Stimulated activated CD4-positive, alpha-beta T cell treated with anti-CD3 and anti-CD28 coated beads, Interleukin-1b, Interleukin-23, amount 100 ng/mL, for 24 hours (primary cell): ENCODE data around the gene MDGA2.

Experiments
- DNase-seq, 4 experiments: peaks; one replicate each; pipeline ENCODE4 v3.0.0-alpha.2; 2020; ENCODE audit warnings: low read depth in 4 of 4, low spot score in 1 of 4

The MDGA2 gene

DNA sequence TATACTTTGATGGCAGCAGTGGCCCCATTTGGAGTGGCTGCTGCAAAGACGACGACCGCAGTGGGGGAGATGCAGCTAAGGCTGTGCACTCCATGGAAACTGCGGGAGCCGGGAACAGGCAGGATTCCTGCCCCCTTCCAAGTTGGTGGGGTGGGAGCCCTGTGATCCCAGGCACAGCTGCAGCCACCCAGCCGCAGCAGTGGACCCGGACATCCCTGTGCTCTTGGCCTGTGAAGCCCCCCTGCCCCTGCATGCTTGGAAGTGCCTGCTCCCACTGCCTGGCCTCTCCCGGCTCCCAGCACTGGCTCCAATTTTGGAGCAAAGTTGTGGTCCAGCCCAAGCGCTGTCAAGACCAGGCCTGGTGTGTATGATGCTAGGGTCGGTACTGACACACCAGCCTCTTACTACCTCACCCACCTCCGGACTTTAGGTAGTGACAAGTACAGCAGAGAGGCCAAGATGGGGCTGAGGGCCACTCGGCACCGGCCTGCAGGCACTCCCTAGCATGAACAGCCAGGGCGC, 521.1 kb downstream of the MDGA2 start:
- no peak for DNase-seq

- DNase-seq = no peak
Observed at GRCh38 chr14:47153746-47154145, 521.7 kb downstream of the MDGA2 start.

DNA sequence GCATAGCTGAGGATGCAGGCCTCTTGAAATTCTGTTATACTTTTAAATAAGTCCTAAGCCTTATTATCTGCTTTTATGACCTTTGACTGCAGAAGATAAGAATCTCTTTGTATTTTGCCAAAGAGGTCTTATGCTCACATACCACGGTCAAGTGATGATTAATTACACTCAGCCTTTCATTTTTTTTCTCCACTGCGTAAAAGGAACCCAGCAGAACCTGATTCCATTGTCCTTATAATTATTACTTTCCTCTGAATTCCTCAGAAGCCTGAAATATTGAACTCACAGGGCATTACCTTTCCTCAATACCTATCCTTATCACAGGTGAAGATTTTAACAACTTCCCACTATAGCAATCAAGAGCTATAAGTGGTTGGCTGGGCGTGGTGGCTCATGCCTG, 525.1 kb downstream of the MDGA2 start:
- no peak for DNase-seq

- no peak for DNase-seq
Observed at GRCh38 chr14:47149326-47149725, 526.1 kb downstream of the MDGA2 start.

- no peak for DNase-seq
Observed at GRCh38 chr14:47148686-47149085, 526.7 kb downstream of the MDGA2 start.

DNA sequence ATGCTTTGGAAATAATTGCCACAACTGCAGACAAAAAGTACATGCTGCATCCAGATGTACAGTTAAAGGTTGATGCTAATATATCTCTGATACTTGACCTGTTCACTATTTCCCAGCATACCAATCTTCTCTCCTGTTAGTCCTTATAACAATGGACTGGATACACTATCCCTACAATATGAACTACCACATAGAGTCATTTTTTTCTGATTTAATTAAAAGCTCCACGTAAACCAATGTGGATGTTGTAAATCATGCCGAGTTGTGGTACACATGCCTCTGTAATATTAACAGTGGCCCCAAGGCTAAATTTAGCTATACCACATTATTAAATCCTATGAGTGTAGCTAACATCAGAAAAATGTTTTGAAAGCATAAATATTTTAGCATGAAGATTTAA, 554.8 kb downstream of the MDGA2 start:
- no peak for DNase-seq

GRCh38 chr14:47103771-47104170, 571.6 kb downstream of the MDGA2 start:
- no peak for DNase-seq

GRCh38 chr14:47102472-47102871, 572.9 kb downstream of the MDGA2 start:
- no peak for DNase-seq

DNA sequence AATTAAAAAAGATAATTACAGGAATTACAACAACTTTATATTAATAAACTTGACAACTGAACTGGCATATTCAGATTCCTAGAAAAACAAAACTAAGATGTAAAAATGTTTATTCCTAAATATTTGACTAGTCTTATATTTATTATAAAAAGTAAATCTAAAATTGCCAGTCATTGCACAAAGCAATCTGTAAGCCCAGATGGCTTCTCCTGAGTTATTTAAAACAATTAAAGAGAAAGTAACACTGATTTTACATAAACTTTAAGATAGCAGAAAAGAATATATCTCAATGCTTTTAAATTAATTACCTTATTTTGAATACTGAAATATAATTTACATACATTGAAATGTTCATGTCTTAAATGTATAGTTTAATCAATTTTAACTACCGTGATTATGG, 589.7 kb downstream of the MDGA2 start:
- no peak for DNase-seq

GRCh38 chr14:47065326-47065725, 610.1 kb downstream of the MDGA2 start:
- no peak for DNase-seq

DNA sequence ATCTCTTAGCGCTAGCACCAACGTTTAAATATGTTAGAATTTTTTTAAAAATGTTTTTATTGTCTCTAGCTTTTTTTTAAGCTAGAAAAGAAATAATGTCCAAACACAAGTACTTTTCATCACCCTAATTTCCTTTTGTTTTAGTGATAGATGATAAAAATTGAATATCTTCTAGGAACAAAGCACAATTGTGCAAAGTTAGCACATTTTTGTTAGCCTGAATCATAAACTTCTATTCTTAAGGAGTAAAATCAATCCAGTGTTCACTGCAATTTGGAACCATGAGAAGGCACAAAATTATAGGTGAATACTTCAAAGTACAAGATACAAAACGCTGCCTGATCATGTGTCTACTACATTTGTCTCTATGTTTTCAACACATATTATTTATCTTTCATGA, 615.4 kb downstream of the MDGA2 start:
- DNase-seq = no peak

DNA sequence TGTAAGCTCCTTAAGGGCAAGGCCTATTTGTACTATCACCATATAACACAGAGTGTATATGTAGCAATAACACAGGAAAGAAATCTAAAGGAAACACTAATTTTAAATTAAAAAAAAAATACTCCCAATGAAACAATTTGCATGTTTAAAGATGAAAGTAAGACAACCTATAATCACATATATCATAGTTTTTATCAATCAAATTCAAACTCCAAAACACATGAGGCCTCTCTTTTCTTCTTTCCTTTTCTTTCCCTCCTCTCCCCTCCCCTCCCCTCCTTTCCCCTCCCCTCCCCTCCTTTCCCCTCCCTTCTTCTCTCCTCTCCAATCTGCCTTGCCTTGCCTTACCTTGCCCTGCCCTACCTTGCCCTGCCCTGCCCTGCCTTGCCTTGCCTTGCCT, 618.0 kb downstream of the MDGA2 start:
- DNase-seq = no peak

GRCh38 chr14:47044841-47045240, 630.6 kb downstream of the MDGA2 start:
- DNase-seq = no peak

GRCh38 chr14:47040550-47040949, 634.9 kb downstream of the MDGA2 start:
- DNase-seq = no peak

GRCh38 chr14:47039336-47039735, 636.1 kb downstream of the MDGA2 start:
- no peak for DNase-seq

DNA sequence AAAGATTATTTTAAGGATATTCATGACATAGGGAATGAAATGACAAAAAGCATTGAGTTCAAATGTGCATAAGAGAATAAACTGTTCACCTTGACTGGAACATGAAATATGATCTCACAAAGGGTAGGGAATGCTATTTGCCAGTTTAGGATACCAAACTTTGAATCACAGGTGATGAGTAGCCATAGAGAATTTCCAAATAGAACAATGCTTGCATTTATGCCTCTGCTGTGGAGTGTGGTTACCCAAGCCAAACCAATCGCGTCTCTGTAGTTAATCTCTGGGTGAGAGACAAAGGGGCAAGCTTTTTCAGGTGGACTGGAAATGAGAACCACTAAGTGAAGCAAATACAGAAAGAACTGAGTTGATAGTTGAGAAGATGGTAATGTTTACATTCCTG, 652.7 kb downstream of the MDGA2 start:
- DNase-seq = no peak

GRCh38 chr14:47020500-47020899, 654.9 kb downstream of the MDGA2 start:
- no peak for DNase-seq

DNA sequence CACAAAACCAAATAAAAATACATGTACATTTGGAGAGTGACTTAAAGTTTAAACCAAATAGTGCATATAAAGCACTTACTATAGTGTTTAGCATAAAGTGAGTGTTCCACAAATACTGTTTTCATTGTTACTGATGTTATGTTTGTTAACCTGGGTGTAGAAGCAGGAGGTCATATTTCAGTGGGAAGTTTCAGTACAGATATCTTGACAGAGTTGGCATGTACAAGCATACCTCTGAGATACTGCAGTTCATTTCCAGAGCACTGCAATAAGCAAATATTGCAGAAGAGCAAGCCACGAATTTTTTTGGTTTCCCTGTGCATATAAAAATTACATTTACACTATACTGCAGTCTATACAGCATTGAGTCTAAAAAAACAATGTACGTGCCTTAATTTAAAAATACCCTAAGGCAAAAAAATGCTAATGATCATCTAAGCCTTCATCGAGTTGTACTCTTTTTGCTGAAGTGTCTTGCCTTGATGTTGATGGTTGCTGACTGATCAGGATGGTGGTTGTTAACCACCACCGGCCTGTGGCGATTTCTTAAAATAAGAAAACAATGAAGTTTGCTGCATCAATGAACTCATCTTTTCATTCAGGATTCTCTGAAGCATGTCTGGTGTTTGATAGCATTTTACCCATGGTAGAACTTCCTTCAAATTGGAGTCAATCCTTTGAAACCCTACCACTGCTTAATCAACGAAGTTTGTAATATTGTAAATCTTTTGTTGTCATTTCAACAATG, 662.7 kb downstream of the MDGA2 start:
- no peak for DNase-seq

DNA sequence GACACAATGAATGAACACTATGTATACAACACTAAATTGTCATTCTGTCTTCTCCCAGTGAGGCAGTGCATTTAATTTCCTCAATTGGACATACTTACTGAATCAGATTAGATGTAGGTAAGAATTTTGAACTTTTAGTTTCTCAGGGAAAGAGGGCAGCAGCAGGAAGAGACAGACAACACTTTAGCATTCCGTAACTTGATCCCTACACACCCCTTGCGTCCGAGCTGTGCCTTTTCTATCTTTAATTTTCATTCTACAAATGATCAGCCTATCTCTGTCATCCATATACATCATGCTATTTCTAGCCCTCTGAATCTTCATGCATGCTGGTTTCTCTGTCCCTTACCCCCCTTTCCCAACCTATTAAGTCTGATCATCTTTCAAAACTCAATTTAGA, 665.8 kb downstream of the MDGA2 start:
- DNase-seq = no peak

GRCh38 chr14:47008732-47009131, 666.7 kb downstream of the MDGA2 start:
- no peak for DNase-seq

DNA sequence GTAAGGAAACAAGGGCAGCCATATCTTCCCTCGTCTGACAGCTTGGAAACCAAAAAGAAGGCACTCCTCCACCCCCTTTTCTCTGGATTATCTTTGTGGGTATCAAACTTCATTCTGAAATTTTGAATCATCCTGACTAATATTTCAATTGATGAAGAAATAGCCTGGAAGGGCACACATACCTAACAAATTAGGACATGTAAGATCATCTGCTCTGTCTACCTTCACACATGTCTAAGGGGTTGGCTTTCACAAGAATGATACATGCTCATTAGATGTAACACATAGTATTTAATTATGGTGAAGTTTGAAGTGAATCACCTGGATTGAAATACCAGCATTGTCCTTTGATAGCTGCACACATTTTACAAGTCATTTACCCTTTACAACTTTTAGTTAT, 675.7 kb downstream of the MDGA2 start:
- no peak for DNase-seq

DNA sequence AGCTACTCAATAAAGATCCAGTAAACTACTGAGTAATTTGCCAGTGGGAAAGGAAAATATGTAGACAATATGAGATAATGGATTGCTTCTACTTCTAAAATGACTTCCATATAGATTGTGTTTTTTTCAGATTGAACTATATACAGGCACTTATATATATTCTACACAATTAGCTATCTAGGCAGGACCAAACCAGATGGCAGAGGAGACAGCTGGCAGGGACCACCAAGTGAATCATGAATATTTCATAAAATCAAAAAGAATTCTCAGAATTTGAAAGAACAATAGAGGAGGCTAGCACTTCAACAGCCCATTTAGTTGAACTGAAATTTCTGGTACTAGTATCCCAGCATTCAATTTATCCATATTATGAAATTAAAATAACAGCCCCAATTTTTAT, 685.8 kb downstream of the MDGA2 start:
- no peak for DNase-seq

GRCh38 chr14:46988312-46988711, 687.1 kb downstream of the MDGA2 start:
- DNase-seq = no peak
